Common myeloid progenitor, CD34-positive (primary cell): ENCODE data around the gene SYVN1.

ENCODE experiments used
- CTCF ChIA-PET: fragments of 350-600 bp; sonication (Branson Sonifier 250); formaldehyde crosslinking; loops from one replicate; lab custom pipeline; 2021; ENCODE audit warnings: antibody characterized with exemption; lab: Charles Lee
- POLR2A ChIA-PET: fragments of 350-600 bp; sonication (Branson Sonifier 250); formaldehyde crosslinking; loops from one replicate; lab custom pipeline; 2021; ENCODE audit warnings: antibody characterized with exemption; lab: Charles Lee
- DNase-seq, 3 donors: peaks; one replicate each; pipeline versions ENCODE4 v3.0.0 to v3.0.0-alpha.2; 2013
- H3K27ac ChIP-seq, 2 experiments: 1 replicate in 1 of 2; 2 replicates in 1 of 2; pipeline ENCODE4 v1.7.0; 2013; ENCODE audit warnings: inconsistent platforms in 2 of 2, low read length in 2 of 2, mild to moderate bottlenecking in 2 of 2, low read depth in 1 of 2, moderate library complexity in 1 of 2; ENCODE audit not compliant: severe bottlenecking in 2 of 2, insufficient read depth in 1 of 2, poor library complexity in 1 of 2
- H3K27me3 ChIP-seq, 5 experiments: replicated peaks in 2 of 5; 1 replicate in 3 of 5; 2 replicates in 2 of 5; pipeline versions ENCODE4 v1.6.1 to v1.7.0; 2013; ENCODE audit warnings: low read length in 4 of 5, mild to moderate bottlenecking in 2 of 5, moderate library complexity in 2 of 5, inconsistent platforms in 1 of 5; ENCODE audit not compliant: insufficient read depth in 5 of 5, control insufficient read depth in 4 of 5
- H3K36me3 ChIP-seq, 4 experiments: 1 replicate in 2 of 4; 2 replicates in 2 of 4; pipeline versions ENCODE4 v1.6.1 to v1.7.0; 2013; ENCODE audit warnings: low read length in 3 of 4, control low read depth in 1 of 4, mild to moderate bottlenecking in 1 of 4; ENCODE audit not compliant: control insufficient read depth in 4 of 4, insufficient read depth in 4 of 4
- H3K4me1 ChIP-seq, 4 experiments: 1 replicate in 3 of 4; 2 replicates in 1 of 4; pipeline versions ENCODE4 v1.6.1 to v1.7.1; 2013; ENCODE audit warnings: low read length in 3 of 4, mild to moderate bottlenecking in 3 of 4, control low read depth in 1 of 4, inconsistent platforms in 1 of 4, moderate library complexity in 1 of 4; ENCODE audit not compliant: control insufficient read depth in 4 of 4, insufficient read depth in 4 of 4; ENCODE audit errors: control extremely low read depth in 1 of 4
- H3K4me3 ChIP-seq, 7 experiments: 1 replicate in 4 of 7; 2 replicates in 3 of 7; pipeline versions ENCODE4 v1.5.1 to v1.7.0; 2013; ENCODE audit warnings: mild to moderate bottlenecking in 7 of 7, low read length in 6 of 7, moderate library complexity in 6 of 7, inconsistent platforms in 2 of 7, low read depth in 2 of 7, control low read depth in 1 of 7; ENCODE audit not compliant: insufficient read depth in 4 of 7, control insufficient read depth in 1 of 7; ENCODE audit errors: extremely low read depth in 1 of 7
- H3K9me3 ChIP-seq, 5 experiments: 1 replicate in 4 of 5; 2 replicates in 1 of 5; pipeline versions ENCODE4 v1.6.1 to v1.7.1; 2013; ENCODE audit warnings: low read length in 4 of 5, mild to moderate bottlenecking in 2 of 5, inconsistent platforms in 1 of 5, low read depth in 1 of 5, moderate library complexity in 1 of 5; ENCODE audit not compliant: control insufficient read depth in 4 of 5, insufficient read depth in 2 of 5; ENCODE audit errors: control extremely low read depth in 1 of 5
- WGBS: methylation state at CpG from one replicate; pipeline ENCODE4 v1.1.5; 2013; ENCODE audit not compliant: insufficient coverage; 5-methylcytosine and 5-hydroxymethylcytosine counted together

Gene SYVN1

GRCh38 chr11:65129649-65130441, 4.5 kb downstream of the SYVN1 start:
- no peak for DNase-seq
- POLR2A ChIA-PET: interaction anchor here (0.6 kb wide), 1 partner anchor 775 kb away, joined by 5 read pairs; no protein-coding TSS in a partner anchor

GRCh38 chr11:65128182-65129145, 5.9 kb downstream of the SYVN1 start:
- H3K36me3 ChIP-seq: peaks cover 11 to 86% (median 64%) of the 10 kb centered on the region in 4 experiments
- no peak overlapping the region for H3K4me3 ChIP-seq
- 90% methylated on average over 8 of the region's 15 CpGs for WGBS
- no peak for DNase-seq
- H3K4me1 ChIP-seq: peaks cover 5 to 18% (median 16%) of the 10 kb centered on the region in 4 experiments
- H3K27ac ChIP-seq: no peak overlapping the region
- ChIA-PET CTCF (interaction anchor here (0.8 to 6.7 kb wide), 7 partner anchors 10 to 449 kb away, joined by 3 to 31 read pairs (median 4); partner anchors contain the start of genes ARL2, CAPN1, TM7SF2 and ZNHIT2), POLR2A (interaction anchor here (0.8 to 1.1 kb wide), 2 partner anchors 11 to 22 kb away, joined by 5 to 6 read pairs; partner anchors contain the start of gene ZNHIT2)
- no peaks in the 10 kb centered on the region for H3K9me3 ChIP-seq
- no peaks in the 10 kb centered on the region for H3K27me3 ChIP-seq

More at GRCh38 chr11:65129649-65130441, 4.5 kb downstream of the SYVN1 start:
- H3K9me3 ChIP-seq: no peaks in the 10 kb centered on the region
- peaks cover 8 to 24% (median 23%) of the 10 kb centered on the region in 4 experiments for H3K4me1 ChIP-seq
- H3K27ac ChIP-seq: no peak overlapping the region
- H3K4me3 ChIP-seq: no peak overlapping the region
- H3K27me3 ChIP-seq: no peaks in the 10 kb centered on the region
- peaks cover 11 to 79% (median 58%) of the 10 kb centered on the region in 4 experiments for H3K36me3 ChIP-seq
- 98% methylated on average over 10 of the region's 13 CpGs for WGBS
- CTCF ChIA-PET: interaction anchor here (1.1 to 6.7 kb wide), 8 partner anchors 8 to 51 kb away, joined by 3 to 31 read pairs (median 8); partner anchors contain the start of genes CAPN1, FAU, MRPL49 and TM7SF2

- Histone ChIP-seq H3K4me1 (peaks cover 2 to 17% (median 13%) of the 10 kb centered on the region in 4 experiments), H3K36me3 (peaks cover 11 to 82% (median 62%) of the 10 kb centered on the region in 4 experiments), H3K4me3 (no peak overlapping the region), H3K27ac (no peak overlapping the region), H3K9me3 (no peaks in the 10 kb centered on the region), H3K27me3 (no peaks in the 10 kb centered on the region)
- WGBS: 100% methylated on average over 10 of the region's 12 CpGs
- ChIA-PET CTCF (interaction anchor here (1.0 to 6.7 kb wide), 5 partner anchors 9 to 113 kb away, joined by 3 to 31 read pairs (median 4); partner anchors contain the start of genes ARL2, CAPN1 and ZNHIT2), POLR2A (interaction anchor here (1.1 kb wide), 1 partner anchor 10 kb away, joined by 5 read pairs; the partner anchor contains the start of gene ZNHIT2)
- DNase-seq: no peak
These were observed 6.7 kb downstream of the SYVN1 start for GRCh38 chr11:65127473-65128181.

GRCh38 chr11:65126624-65127274, 7.6 kb downstream of the SYVN1 start:
- Histone ChIP-seq H3K4me1 (peaks cover 2 to 11% (median 5%) of the 10 kb centered on the region in 4 experiments), H3K36me3 (peaks cover 8 to 73% (median 58%) of the 10 kb centered on the region in 4 experiments), H3K27ac (peak overlapping the region in 1 of 2 experiments; percentile 43), H3K27me3 (no peaks in the 10 kb centered on the region), H3K4me3 (no peak overlapping the region), H3K9me3 (no peaks in the 10 kb centered on the region)
- ChIA-PET POLR2A (no interaction called here), CTCF (interaction anchor here (1.0 to 6.7 kb wide), 4 partner anchors 10 to 54 kb away, joined by 3 to 31 read pairs (median 3); partner anchors contain the start of genes CAPN1 and ZNHIT2)
- DNase-seq: no peak
- WGBS: 90% methylated on average over 2 of the region's 6 CpGs

- WGBS: 100% methylated on average over 8 of the region's 12 CpGs
- no peak overlapping the region for H3K27ac ChIP-seq
- H3K36me3 ChIP-seq: peaks cover 0 to 72% (median 49%) of the 10 kb centered on the region in 4 experiments
- no peaks in the 10 kb centered on the region for H3K9me3 ChIP-seq
- no peak for DNase-seq
- H3K4me1 ChIP-seq: peaks cover 7 to 20% (median 14%) of the 10 kb centered on the region in 4 experiments
- POLR2A ChIA-PET: interaction anchor here (0.7 kb wide), 1 partner anchor 232 kb away, joined by 3 read pairs; no protein-coding TSS in a partner anchor
- H3K27me3 ChIP-seq: no peaks in the 10 kb centered on the region
- CTCF ChIA-PET: interaction anchor here (1.1 to 6.7 kb wide), 3 partner anchors 9 to 56 kb away, joined by 3 to 31 read pairs (median 5); partner anchors contain the start of gene CAPN1
- no peak overlapping the region for H3K4me3 ChIP-seq
These were observed 8.9 kb downstream of the SYVN1 start for GRCh38 chr11:65125197-65126056.
